Lower leg skin (tissue), 4 donors: ENCODE data around the gene CYSLTR2. TPM values are rescaled to one million over a fixed set of nuclear protein-coding genes. Genes with fewer than 3 reads are reported as not detected.
A peak's percentile ranks its signal among the peaks of the same experiment; 100 is the strongest.

Source experiments
- DNase-seq, 2 donors: peaks; one replicate each; pipeline ENCODE4 v3.0.0-alpha.2; 2019; ENCODE audit warnings: low spot score in 2 of 2
- H3K4me3 ChIP-seq: fragments of 200-600 bp; sonication (generic); 2 replicates; pipeline ENCODE4 v1.5.1; 2017; ENCODE audit warnings: mild to moderate bottlenecking, low read depth; ENCODE audit not compliant: poor library complexity, severe bottlenecking
- CTCF ChIP-seq, 3 donors: fragments of 450-650 bp; IDR thresholded peaks; one replicate each; pipeline ENCODE4 v1.5.1; 2016; ENCODE audit warnings: antibody characterized with exemption in 3 of 3, mild to moderate bottlenecking in 3 of 3, moderate library complexity in 2 of 3
- POLR2A ChIP-seq, 2 donors: fragments of 450-650 bp; IDR thresholded peaks; one replicate each; pipeline ENCODE4 v1.6.1; 2016 to 2017; ENCODE audit warnings: antibody characterized with exemption in 2 of 2, mild to moderate bottlenecking in 1 of 2, moderate library complexity in 1 of 2
- WGBS, 2 donors: methylation state at CpG; one replicate each; pipeline ENCODE4 v1.1.5; 2018; 5-methylcytosine and 5-hydroxymethylcytosine counted together
- intact Hi-C: fragments of 100-400 bp; cut with DNase I; formaldehyde crosslinking; loops from one replicate; pipeline ENCODE4 v1.15.0; 2023; ENCODE audit warnings: low total_unique reads
- total RNA-seq, 4 donors: library from RNA; depleted of rRNA; stranded (reverse); fragments of >200 nt; gene quantifications; one replicate each; pipeline ENCODE4 v1.1.0, GENCODE V29; 2016

The CYSLTR2 gene
- total RNA-seq, 4 donors from 2014 or later, result 0.30 to 2.2 (median 1.4) TPM

GRCh38 chr13:48749699-48750473, 96.2 kb downstream of the CYSLTR2 start:
- TF ChIP-seq POLR2A (IDR thresholded peaks at IDR 0.05), result no peak
- no peak for TF ChIP-seq CTCF (IDR thresholded peaks at IDR 0.05)
- peak; percentile 88 to 96 for DNase-seq
- 25 to 33% methylated on average over 15 of the region's 15 CpGs for WGBS, 2 donors
- intact Hi-C loops, result no loop called here
- H3K4me3 ChIP-seq, result no peak overlapping the region

DNA sequence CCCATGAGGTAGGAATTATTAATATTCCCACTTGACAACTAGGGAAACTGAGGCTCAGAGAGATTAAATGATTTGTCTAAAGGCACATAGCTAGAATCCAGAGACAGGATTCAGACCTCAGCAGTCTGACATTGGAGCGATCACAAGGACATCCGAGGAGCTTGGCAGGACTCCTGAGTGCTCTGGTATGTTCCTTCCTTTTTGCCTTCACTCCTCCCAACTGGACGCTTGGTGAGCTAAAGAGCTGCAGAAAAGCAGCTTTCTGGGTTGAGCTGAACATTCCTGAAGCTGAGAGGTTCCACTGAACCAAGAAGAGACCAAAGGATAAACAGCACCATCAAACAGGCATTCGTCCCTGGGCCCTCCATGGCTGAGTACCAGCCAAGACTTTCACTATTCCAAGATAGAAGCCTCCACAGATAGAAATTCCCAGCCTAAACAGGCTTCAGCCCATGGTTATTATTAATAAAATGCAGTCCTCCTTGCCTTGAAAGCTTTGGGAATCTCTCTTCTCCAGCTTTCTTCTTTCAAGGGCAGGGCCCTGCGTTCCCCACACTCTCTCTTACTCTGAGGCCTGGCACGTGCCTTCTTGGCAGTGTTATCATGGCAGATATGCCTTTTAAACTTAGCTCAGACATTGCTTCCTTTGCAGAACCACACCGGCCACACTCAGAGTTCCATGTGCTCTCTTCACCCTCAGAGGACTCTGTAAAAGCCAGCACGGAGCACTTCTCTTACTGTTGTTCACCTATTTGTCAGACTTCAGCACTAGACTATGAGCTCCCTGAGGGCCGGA, 97.1 kb downstream of the CYSLTR2 start:
- 68 to 75% methylated on average over 9 of the region's 9 CpGs for WGBS, 2 donors
- peak in 1 of 2 donors; percentile 46 for DNase-seq
- intact Hi-C loops, result no loop called here
- no peak overlapping the region for H3K4me3 ChIP-seq
- no peak for TF ChIP-seq POLR2A (IDR thresholded peaks at IDR 0.05)
- TF ChIP-seq CTCF (IDR thresholded peaks at IDR 0.05), result no peak

DNA sequence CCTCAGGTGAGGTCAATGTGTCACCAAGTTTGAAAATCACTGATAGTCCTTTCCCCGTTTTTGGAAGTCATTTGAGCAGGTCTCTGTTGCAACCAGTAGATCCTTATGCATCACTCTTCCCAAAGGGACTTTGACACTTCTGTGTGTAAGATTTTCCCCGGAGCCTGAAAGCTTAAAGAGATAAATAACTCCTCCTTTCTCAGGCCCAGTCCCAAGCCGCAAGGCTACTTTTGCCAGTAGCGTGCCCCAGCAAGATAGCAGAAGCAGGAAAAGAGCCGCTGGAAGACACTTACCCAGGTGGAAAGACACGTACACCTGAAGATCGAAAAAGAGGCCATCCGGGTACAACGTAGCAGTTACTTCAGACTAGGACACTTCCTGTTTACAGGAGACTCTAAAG, 106.9 kb downstream of the CYSLTR2 start:
- no peak for TF ChIP-seq CTCF (IDR thresholded peaks at IDR 0.05)
- no peak for TF ChIP-seq POLR2A (IDR thresholded peaks at IDR 0.05)
- intact Hi-C loops, result loop anchor here (10.0 kb wide), 1 partner anchor 166 kb away; no protein-coding TSS in a partner anchor
- H3K4me3 ChIP-seq, result no peak overlapping the region
- DNase-seq, result no peak
- WGBS, 2 donors, result 84 to 89% methylated on average over 9 of the region's 9 CpGs

Other genes starting within 250 kb of the CYSLTR2 start
- 10 to 100 TPM; 18.0 to 35.3 (median 23.1) TPM for gene LPAR6, start 240.8 kb upstream of the CYSLTR2 start, total RNA-seq
- 1 to 10 TPM; 3.5 to 6.7 (median 3.9) TPM for gene RCBTB2, start 120.8 kb upstream of the CYSLTR2 start, total RNA-seq